GM13977 (cell line): ENCODE measurements around the gene OTOR.

Source experiments
- DNase-seq: peaks from one replicate; pipeline ENCODE4 v3.0.0; 2012; ENCODE audit warnings: low spot score
- CTCF ChIP-seq: IDR thresholded peaks from 2 replicates; pipeline ENCODE4 v1.5.1; 2012; ENCODE audit warnings: mild to moderate bottlenecking, control low read depth; ENCODE audit not compliant: insufficient read depth; ENCODE audit errors: extremely low read depth, missing control alignments
- in situ Hi-C: fragments of 300-500 bp; cut with MboI; formaldehyde crosslinking; loops from one replicate; pipeline ENCODE4 v1.12.0; 2022; ENCODE audit warnings: low sequenced_read_pairs, low pct_unique_long_range_greater_than_20kb, mixed read lengths, inconsistent platforms; ENCODE audit not compliant: unreplicated experiment

OTOR gene

GRCh38 chr20:16745204-16745603, 3.0 kb upstream of the OTOR start:
- no peak for TF ChIP-seq CTCF
- in situ Hi-C loops: no loop called here
- no peak for DNase-seq

GRCh38 chr20:16747291-16747811, 807 bp upstream of the OTOR start:
- no peak for TF ChIP-seq CTCF
- in situ Hi-C loops: no loop called here
- DNase-seq: no peak

GRCh38 chr20:16749573-16749972, 1.4 kb downstream of the OTOR start:
- DNase-seq: no peak
- in situ Hi-C loops: no loop called here
- TF ChIP-seq CTCF: no peak

- no peak for TF ChIP-seq CTCF
- DNase-seq: no peak
- in situ Hi-C loops: loop anchor here (25.0 kb wide), 1 partner anchor 215 kb away; no protein-coding TSS in a partner anchor
Measured at GRCh38 chr20:16752082-16752481, 3.9 kb downstream of the OTOR start.

GRCh38 chr20:16752901-16753300, 4.7 kb downstream of the OTOR start:
- TF ChIP-seq CTCF: no peak
- in situ Hi-C loops: loop anchor here (25.0 kb wide), 1 partner anchor 216 kb away; no protein-coding TSS in a partner anchor
- DNase-seq: no peak

- no peak for TF ChIP-seq CTCF
- in situ Hi-C loops: loop anchor here (25.0 kb wide), 1 partner anchor 221 kb away; no protein-coding TSS in a partner anchor
- no peak for DNase-seq
Measured at GRCh38 chr20:16758454-16759180, 10.5 kb downstream of the OTOR start.
